Esophagus muscularis mucosa (tissue), 4 donors: ENCODE results near the gene NUDT16L1. TPM values are rescaled to one million over a fixed set of nuclear protein-coding genes. Genes with fewer than 3 reads are reported as not detected.
A peak's percentile ranks its signal among the peaks of the same experiment; 100 is the strongest.
"Not testable (repeated sequence)": the region's sequence is repeated elsewhere in the genome, so short reads cannot be mapped to it uniquely, and the experiment has no call there.

Source experiments
- DNase-seq: peaks from one replicate; pipeline ENCODE4 v3.0.0-alpha.2; 2017; ENCODE audit errors: extremely low spot score
- H3K27ac ChIP-seq, 4 donors: fragments of 200-600 bp; sonication (generic); replicated peaks in 1 of 4; 1 replicate in 3 of 4; 2 replicates in 1 of 4; pipeline ENCODE4 v1.5.1; 2016 to 2019; ENCODE audit warnings: mild to moderate bottlenecking in 1 of 4
- H3K27me3 ChIP-seq, 4 donors: fragments of 200-600 bp; sonication (generic); one replicate each; pipeline versions ENCODE4 v1.5.1 to v1.6.0; 2016 to 2019
- H3K36me3 ChIP-seq, 4 donors: fragments of 200-600 bp; sonication (generic); one replicate each; pipeline ENCODE4 v1.5.1; 2016 to 2019
- H3K4me1 ChIP-seq, 4 donors: fragments of 200-600 bp; sonication (generic); one replicate each; pipeline ENCODE4 v1.5.1; 2016 to 2019
- H3K4me3 ChIP-seq, 4 donors: fragments of 200-600 bp; sonication (generic); 1 replicate in 2 of 4; 2 replicates in 2 of 4; pipeline ENCODE4 v1.5.1; 2016 to 2019; ENCODE audit warnings: mild to moderate bottlenecking in 4 of 4, moderate library complexity in 1 of 4
- H3K9me3 ChIP-seq, 4 donors: fragments of 200-600 bp; sonication (generic); 1 replicate in 3 of 4; 2 replicates in 1 of 4; pipeline ENCODE4 v1.5.1; 2016 to 2019
- CTCF ChIP-seq, 3 experiments: fragments of 200-600 bp in 2 of 3; fragments of 450-650 bp in 1 of 3; sonication (generic) in 2 of 3; IDR thresholded peaks; one replicate each; pipeline ENCODE4 v1.5.1; 2017 to 2019; ENCODE audit warnings: antibody characterized with exemption in 3 of 3, mild to moderate bottlenecking in 2 of 3, moderate library complexity in 1 of 3
- EP300 ChIP-seq: sonication (generic); formaldehyde crosslinking; IDR thresholded peaks from one replicate; pipeline ENCODE4 v1.6.1; 2017; ENCODE audit warnings: antibody characterized with exemption
- POLR2A ChIP-seq: fragments of 450-650 bp; IDR thresholded peaks from one replicate; pipeline ENCODE4 v1.6.1; 2017; ENCODE audit warnings: antibody characterized with exemption, moderate library complexity, mild to moderate bottlenecking, low read depth
- POLR2AphosphoS5 ChIP-seq, 2 donors: sonication (generic); formaldehyde crosslinking; IDR thresholded peaks; one replicate each; pipeline ENCODE4 v1.6.1; 2017; ENCODE audit warnings: antibody characterized with exemption in 2 of 2
- WGBS: methylation state at CpG from one replicate; pipeline ENCODE4 v1.1.5; 2018; 5-methylcytosine and 5-hydroxymethylcytosine counted together
- intact Hi-C: fragments of 100-400 bp; cut with DNase I; formaldehyde crosslinking; loops from one replicate; pipeline ENCODE4 v1.15.1; 2023
- total RNA-seq, 4 donors: library from RNA; depleted of rRNA; stranded (reverse); fragments of >200 nt; gene quantifications; one replicate each; pipeline versions ENCODE4 v1.1.0 to v1.2.1, GENCODE V29; 2016

The NUDT16L1 gene
- total RNA-seq, 4 donors from 2014 or later = 18.1 to 33.9 (median 24.6) TPM

GRCh38 chr16:4734730-4735535, 41.6 kb downstream of the NUDT16L1 start:
- Histone ChIP-seq H3K9me3 (no peaks in the 10 kb centered on the region), H3K4me1 (peaks cover 12 to 27% (median 19%) of the 10 kb centered on the region in 4 donors), H3K27me3 (peaks cover 0 to 3% (median 0%) of the 10 kb centered on the region in 4 donors), H3K4me3 (peak overlapping the region; percentile 82 to 99 (median 90)), H3K36me3 (peaks cover 0 to 12% (median 9%) of the 10 kb centered on the region in 4 donors), H3K27ac (peak overlapping the region; percentile 79 to 97 (median 88))
- peak; percentile 96 for DNase-seq
- 7% methylated on average over 26 of the region's 38 CpGs for WGBS
- intact Hi-C loops = loop anchor here (5.0 to 10.0 kb wide), 2 partner anchors 67 to 220 kb away; partner anchors contain the start of genes ROGDI and SEC14L5
- TF ChIP-seq POLR2A (no peak), CTCF (IDR thresholded peaks at IDR 0.05) (no peak), EP300 (no peak), POLR2AphosphoS5 (IDR thresholded peaks at IDR 0.05) (no peak)

- H3K4me1 ChIP-seq = peaks cover 12 to 27% (median 19%) of the 10 kb centered on the region in 4 donors
- TF ChIP-seq POLR2A = no peak
- TF ChIP-seq EP300 = no peak
- TF ChIP-seq CTCF (IDR thresholded peaks at IDR 0.05) = no peak
- TF ChIP-seq POLR2AphosphoS5 (IDR thresholded peaks at IDR 0.05) = no peak
- no peak overlapping the region for H3K27ac ChIP-seq
- peaks cover 0 to 3% (median 0%) of the 10 kb centered on the region in 4 donors for H3K27me3 ChIP-seq
- no peak for DNase-seq
- intact Hi-C loops = loop anchor here (10.0 kb wide), 1 partner anchor 218 kb away; the partner anchor contains the start of gene SEC14L5
- no peak overlapping the region for H3K4me3 ChIP-seq
- WGBS = 100% methylated on average over 2 of the region's 4 CpGs
- no peaks in the 10 kb centered on the region for H3K36me3 ChIP-seq
- H3K9me3 ChIP-seq = no peaks in the 10 kb centered on the region
Observed at GRCh38 chr16:4736546-4736945, 43.2 kb downstream of the NUDT16L1 start.

GRCh38 chr16:4737545-4737944, 44.2 kb downstream of the NUDT16L1 start:
- no peak for TF ChIP-seq POLR2AphosphoS5 (IDR thresholded peaks at IDR 0.05)
- TF ChIP-seq EP300 = no peak
- no peak for TF ChIP-seq POLR2A
- no peak for TF ChIP-seq CTCF (IDR thresholded peaks at IDR 0.05)
- no peak for DNase-seq
- Histone ChIP-seq H3K4me3 (no peak overlapping the region), H3K4me1 (peaks cover 12 to 23% (median 19%) of the 10 kb centered on the region in 4 donors), H3K27me3 (peaks cover 0 to 3% (median 0%) of the 10 kb centered on the region in 4 donors), H3K36me3 (no peaks in the 10 kb centered on the region), H3K9me3 (no peaks in the 10 kb centered on the region), H3K27ac (no peak overlapping the region)
- intact Hi-C loops = loop anchor here (10.0 kb wide), 1 partner anchor 217 kb away; the partner anchor contains the start of gene SEC14L5
- 74% methylated on average over 4 of the region's 15 CpGs for WGBS

GRCh38 chr16:4738370-4738769, 45.0 kb downstream of the NUDT16L1 start:
- not testable (repeated sequence) for H3K4me3 ChIP-seq, H3K36me3 ChIP-seq, H3K27ac ChIP-seq, H3K9me3 ChIP-seq, H3K27me3 ChIP-seq, DNase-seq
- intact Hi-C loops = loop anchor here (10.0 kb wide), 1 partner anchor 216 kb away; the partner anchor contains the start of gene SEC14L5
- WGBS = 81% methylated on average over 5 of the region's 5 CpGs
- H3K4me1 ChIP-seq = peaks cover 12 to 22% (median 17%) of the 10 kb centered on the region in 4 donors

GRCh38 chr16:4743226-4743878, 50.0 kb downstream of the NUDT16L1 start:
- intact Hi-C loops = no loop called here
- H3K27ac ChIP-seq = no peak overlapping the region

More at GRCh38 chr16:4743226-4743878, 50.0 kb downstream of the NUDT16L1 start:
- TF ChIP-seq CTCF (IDR thresholded peaks at IDR 0.05) (no peak), POLR2A (no peak), EP300 (no peak), POLR2AphosphoS5 (IDR thresholded peaks at IDR 0.05) (no peak)
- Histone ChIP-seq H3K4me1 (peaks cover 7 to 27% (median 19%) of the 10 kb centered on the region in 4 donors), H3K9me3 (no peaks in the 10 kb centered on the region), H3K36me3 (no peaks in the 10 kb centered on the region), H3K27me3 (no peaks in the 10 kb centered on the region), H3K4me3 (no peak overlapping the region)
- DNase-seq = no peak
- 58% methylated on average over 14 of the region's 14 CpGs for WGBS
